ENCODE data around the gene FTO.

FTO gene

DNA sequence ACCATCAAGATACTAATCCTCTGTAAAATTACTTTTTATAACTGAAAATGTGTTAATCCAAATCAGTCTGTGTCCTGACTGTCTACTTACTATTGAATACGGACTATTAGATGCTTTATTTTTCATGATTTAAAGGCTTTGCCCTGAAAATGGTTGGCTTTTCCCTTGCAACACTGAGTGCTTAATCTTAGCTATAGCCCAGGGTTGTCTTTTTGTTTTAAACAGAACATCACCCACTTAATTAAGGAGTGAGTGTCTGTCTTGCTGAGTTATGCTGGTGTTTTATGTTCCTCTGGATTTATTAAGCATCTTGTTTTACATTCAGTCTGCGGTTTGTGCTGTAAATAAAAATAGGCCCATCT is 11.0 kb downstream of the FTO start:
- Histone ChIP-seq H3K36me3 (no peaks in the 10 kb centered on the region), H3K4me1 (ENCODE audit: control insufficient read depth in 1 of 2, insufficient read depth in 1 of 2, low read depth in 1 of 2, low read length in 1 of 2) (no peaks in the 10 kb centered on the region), H3K27ac (no peak overlapping the region), H3K27me3 (no peaks in the 10 kb centered on the region), H3K4me3 (ENCODE audit: low read depth in 1 of 2, low read length in 1 of 2) (no peak overlapping the region), H3K9me3 (no peaks in the 10 kb centered on the region)
- TF ChIP-seq, protein P1, sequence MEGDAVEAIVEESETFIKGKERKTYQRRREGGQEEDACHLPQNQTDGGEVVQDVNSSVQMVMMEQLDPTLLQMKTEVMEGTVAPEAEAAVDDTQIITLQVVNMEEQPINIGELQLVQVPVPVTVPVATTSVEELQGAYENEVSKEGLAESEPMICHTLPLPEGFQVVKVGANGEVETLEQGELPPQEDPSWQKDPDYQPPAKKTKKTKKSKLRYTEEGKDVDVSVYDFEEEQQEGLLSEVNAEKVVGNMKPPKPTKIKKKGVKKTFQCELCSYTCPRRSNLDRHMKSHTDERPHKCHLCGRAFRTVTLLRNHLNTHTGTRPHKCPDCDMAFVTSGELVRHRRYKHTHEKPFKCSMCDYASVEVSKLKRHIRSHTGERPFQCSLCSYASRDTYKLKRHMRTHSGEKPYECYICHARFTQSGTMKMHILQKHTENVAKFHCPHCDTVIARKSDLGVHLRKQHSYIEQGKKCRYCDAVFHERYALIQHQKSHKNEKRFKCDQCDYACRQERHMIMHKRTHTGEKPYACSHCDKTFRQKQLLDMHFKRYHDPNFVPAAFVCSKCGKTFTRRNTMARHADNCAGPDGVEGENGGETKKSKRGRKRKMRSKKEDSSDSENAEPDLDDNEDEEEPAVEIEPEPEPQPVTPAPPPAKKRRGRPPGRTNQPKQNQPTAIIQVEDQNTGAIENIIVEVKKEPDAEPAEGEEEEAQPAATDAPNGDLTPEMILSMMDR (IDR thresholded peaks at IDR 0.05), result no peak

DNA sequence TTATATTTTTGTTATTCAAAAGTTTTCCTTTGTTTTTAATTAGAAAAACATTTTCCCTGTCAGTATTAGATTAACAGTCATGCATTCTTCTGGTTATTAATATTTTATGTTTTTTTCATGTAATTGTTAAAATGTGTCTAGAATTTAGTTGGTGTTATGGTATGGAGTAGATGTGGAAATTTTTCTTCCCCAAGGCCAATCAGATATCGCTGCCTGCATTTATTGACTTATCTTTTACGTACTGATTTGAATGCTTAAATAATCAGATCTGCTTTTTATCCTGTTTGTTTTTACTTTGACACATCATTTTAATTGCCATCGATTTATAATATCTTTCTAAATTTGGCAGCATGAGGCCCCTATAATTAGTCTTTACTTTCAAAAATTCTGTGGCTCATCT is 13.6 kb downstream of the FTO start:
- no peak overlapping the region for H3K4me3 ChIP-seq (ENCODE audit: low read depth in 1 of 2, low read length in 1 of 2)
- no peak overlapping the region for H3K27ac ChIP-seq
- H3K9me3 ChIP-seq, result no peaks in the 10 kb centered on the region
- H3K4me1 ChIP-seq (ENCODE audit: control insufficient read depth in 1 of 2, insufficient read depth in 1 of 2, low read depth in 1 of 2, low read length in 1 of 2), result no peaks in the 10 kb centered on the region
- no peaks in the 10 kb centered on the region for H3K36me3 ChIP-seq
- H3K27me3 ChIP-seq, result no peaks in the 10 kb centered on the region
- TF ChIP-seq, protein P1 (IDR thresholded peaks at IDR 0.05), result no peak

DNA sequence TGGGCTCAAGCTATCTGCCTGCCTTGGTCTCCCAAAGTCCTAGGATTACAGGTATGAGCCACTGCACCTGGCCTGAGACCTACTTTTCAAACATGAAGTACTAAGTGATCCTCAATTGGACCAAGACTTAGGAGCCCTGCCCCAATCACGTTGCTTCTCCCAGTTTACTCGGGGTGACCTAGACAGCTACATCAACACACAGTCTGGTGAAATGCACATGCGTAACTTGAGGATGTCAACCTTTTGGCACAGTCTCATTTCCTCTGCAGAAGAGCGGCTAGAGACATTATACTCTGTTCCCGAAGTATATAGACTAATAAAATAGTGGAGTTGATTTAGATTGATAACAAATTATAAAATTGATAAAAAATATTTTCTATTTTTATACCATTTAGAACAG is 17.1 kb downstream of the FTO start:
- Histone ChIP-seq H3K27ac (no peak overlapping the region), H3K27me3 (no peaks in the 10 kb centered on the region), H3K9me3 (no peaks in the 10 kb centered on the region), H3K36me3 (no peaks in the 10 kb centered on the region), H3K4me1 (ENCODE audit: control insufficient read depth in 1 of 2, insufficient read depth in 1 of 2, low read depth in 1 of 2, low read length in 1 of 2) (no peaks in the 10 kb centered on the region), H3K4me3 (ENCODE audit: low read depth in 1 of 2, low read length in 1 of 2) (no peak overlapping the region)
- TF ChIP-seq, protein P1 (IDR thresholded peaks at IDR 0.05), result no peak

DNA sequence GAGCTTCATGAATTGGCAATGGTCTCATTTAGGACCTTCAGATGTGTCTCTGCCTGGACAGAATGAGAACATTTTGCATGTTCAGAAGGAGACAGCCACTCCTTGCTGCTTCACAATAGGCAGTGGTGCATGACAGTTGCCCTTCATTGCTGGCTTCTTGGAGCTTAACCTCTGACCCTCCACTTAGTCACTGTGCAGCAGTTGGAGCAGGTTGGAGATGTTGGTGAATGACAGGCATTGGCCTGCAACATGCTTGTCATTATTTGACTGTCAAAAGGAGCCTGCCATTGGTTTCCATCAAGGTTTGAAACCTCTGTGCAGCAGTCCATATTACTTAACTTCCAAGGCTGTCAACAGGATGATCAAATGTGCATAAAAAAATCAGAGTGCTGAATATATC is 22.7 kb downstream of the FTO start:
- no peaks in the 10 kb centered on the region for H3K9me3 ChIP-seq
- H3K4me3 ChIP-seq (ENCODE audit: low read depth in 1 of 2, low read length in 1 of 2), result no peak overlapping the region
- H3K36me3 ChIP-seq, result no peaks in the 10 kb centered on the region
- H3K27me3 ChIP-seq, result no peaks in the 10 kb centered on the region
- no peaks in the 10 kb centered on the region for H3K4me1 ChIP-seq (ENCODE audit: control insufficient read depth in 1 of 2, insufficient read depth in 1 of 2, low read depth in 1 of 2, low read length in 1 of 2)
- TF ChIP-seq, protein P1 (IDR thresholded peaks at IDR 0.05), result no peak
- no peak overlapping the region for H3K27ac ChIP-seq

DNA sequence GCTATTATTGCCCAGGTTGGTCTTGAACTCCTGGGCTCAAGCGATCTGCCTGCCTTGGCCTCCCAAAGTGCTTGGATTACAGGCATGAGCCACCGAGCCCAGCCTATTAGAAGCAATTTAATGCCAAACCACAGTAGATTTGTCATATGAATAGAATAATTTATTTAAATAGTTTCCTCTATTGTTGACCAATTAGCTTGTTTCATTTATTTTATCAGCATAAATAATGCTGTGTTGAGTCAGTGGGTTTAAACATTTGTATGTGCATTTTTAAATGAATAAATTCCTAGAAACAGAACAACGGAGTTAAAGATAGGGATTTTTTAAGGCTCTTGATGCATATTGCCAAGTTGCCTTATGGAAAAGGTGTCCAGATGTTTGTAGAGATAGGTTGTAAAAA is 26.7 kb downstream of the FTO start:
- no peaks in the 10 kb centered on the region for H3K36me3 ChIP-seq
- H3K9me3 ChIP-seq, result no peaks in the 10 kb centered on the region
- H3K4me1 ChIP-seq (ENCODE audit: control insufficient read depth in 1 of 2, insufficient read depth in 1 of 2, low read depth in 1 of 2, low read length in 1 of 2), result no peaks in the 10 kb centered on the region
- H3K4me3 ChIP-seq (ENCODE audit: low read depth in 1 of 2, low read length in 1 of 2), result no peak overlapping the region
- no peaks in the 10 kb centered on the region for H3K27me3 ChIP-seq
- no peak overlapping the region for H3K27ac ChIP-seq
- TF ChIP-seq, protein P1 (IDR thresholded peaks at IDR 0.05), result no peak

DNA sequence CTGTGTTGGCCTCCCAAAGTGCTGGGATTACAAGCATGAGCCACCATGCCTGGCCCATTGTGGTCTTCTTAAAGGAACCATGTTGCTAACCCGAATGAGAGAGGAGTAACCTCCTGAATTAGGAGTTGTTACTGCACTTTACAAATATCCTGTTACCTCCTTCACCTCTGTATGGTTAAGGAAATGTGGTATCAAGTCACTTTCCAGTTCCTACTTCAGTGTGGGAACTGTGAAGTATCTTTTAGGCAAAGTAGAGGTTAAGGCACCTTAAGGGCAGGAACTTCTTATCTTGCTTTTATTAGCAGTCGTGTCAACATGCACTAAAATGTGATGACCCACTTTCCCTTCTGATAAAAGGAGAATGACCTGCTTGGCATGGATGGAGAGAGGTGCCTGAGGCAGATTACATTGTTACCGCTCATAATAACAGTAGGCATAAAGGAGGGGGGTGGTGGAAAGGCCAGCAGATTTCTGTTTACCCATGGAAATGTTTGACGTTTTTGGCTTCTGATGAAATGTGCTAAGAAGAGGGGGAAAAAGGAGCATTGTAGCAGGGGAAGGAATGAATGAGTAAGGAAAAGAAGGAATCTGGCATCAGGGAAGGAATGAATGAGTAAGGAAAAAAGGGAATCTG is 28.5 kb downstream of the FTO start:
- Histone ChIP-seq H3K27me3 (no peaks in the 10 kb centered on the region), H3K9me3 (no peaks in the 10 kb centered on the region), H3K27ac (no peak overlapping the region), H3K4me1 (ENCODE audit: control insufficient read depth in 1 of 2, insufficient read depth in 1 of 2, low read depth in 1 of 2, low read length in 1 of 2) (no peaks in the 10 kb centered on the region), H3K4me3 (ENCODE audit: low read depth in 1 of 2, low read length in 1 of 2) (no peak overlapping the region), H3K36me3 (no peaks in the 10 kb centered on the region)
- TF ChIP-seq, protein P1 (IDR thresholded peaks at IDR 0.05), result no peak

Data from neutrophil (primary cell).